HepG2 (cell line): ENCODE measurements around the gene NFATC1. TPM values are rescaled to one million over a fixed set of nuclear protein-coding genes. Genes with fewer than 3 reads are reported as not detected.

Experiments used
- E2F1 ChIP-seq: sonication (generic); formaldehyde crosslinking; IDR thresholded peaks from 2 replicates; pipeline ENCODE4 v1.5.0; 2020; ENCODE audit warnings: missing genetic modification reagents
- EEA1 ChIP-seq: sonication (generic); formaldehyde crosslinking; IDR thresholded peaks from 2 replicates; pipeline ENCODE4 v1.5.1; 2020; ENCODE audit warnings: mild to moderate bottlenecking, missing genetic modification reagents, borderline replicate concordance
- FOXC1 ChIP-seq: sonication (generic); formaldehyde crosslinking; IDR thresholded peaks from 2 replicates; pipeline ENCODE4 v1.8.0; 2022; ENCODE audit warnings: mild to moderate bottlenecking, missing genetic modification reagents, borderline replicate concordance
- HNF1A ChIP-seq, 2 experiments: sonication (generic) in 1 of 2; formaldehyde crosslinking in 1 of 2; IDR thresholded peaks; 2 replicates each; pipeline versions ENCODE4 v1.4.0 to v1.6.1; 2016 to 2020; ENCODE audit warnings: borderline replicate concordance in 1 of 2, low read depth in 1 of 2, mild to moderate bottlenecking in 1 of 2, missing genetic modification reagents in 1 of 2
- PHF21A ChIP-seq: sonication (generic); formaldehyde crosslinking; IDR thresholded peaks from 2 replicates; pipeline ENCODE4 v1.5.0; 2020; ENCODE audit warnings: mild to moderate bottlenecking, missing genetic modification reagents
- PTBP1 ChIP-seq: fragments of 200-400 bp; formaldehyde crosslinking; IDR thresholded peaks from 2 replicates; pipeline ENCODE4 v1.6.1; 2018; ENCODE audit warnings: low read length, low read depth; ENCODE audit not compliant: poor library complexity, severe bottlenecking
- REL ChIP-seq: sonication (generic); formaldehyde crosslinking; conservative IDR thresholded peaks from 2 replicates; pipeline ENCODE4 v1.8.0; 2022; ENCODE audit warnings: mild to moderate bottlenecking, missing genetic modification reagents, moderate library complexity
- TMF1 ChIP-seq: sonication (generic); formaldehyde crosslinking; IDR thresholded peaks from 2 replicates; pipeline ENCODE4 v1.8.1; 2022; ENCODE audit warnings: low read depth, missing genetic modification reagents
- ZFP90 ChIP-seq: sonication (generic); formaldehyde crosslinking; IDR thresholded peaks from 2 replicates; pipeline ENCODE4 v1.8.0; 2022; ENCODE audit warnings: missing genetic modification reagents, mild to moderate bottlenecking, inconsistent platforms, borderline replicate concordance
- ZNF530 ChIP-seq: sonication (generic); formaldehyde crosslinking; IDR thresholded peaks from 2 replicates; pipeline ENCODE4 v1.5.0; 2020; ENCODE audit warnings: low read depth, mild to moderate bottlenecking, missing genetic modification reagents
- ZNF619 ChIP-seq: sonication (generic); formaldehyde crosslinking; IDR thresholded peaks from 2 replicates; pipeline ENCODE4 v1.4.0; 2020; ENCODE audit warnings: mild to moderate bottlenecking, missing genetic modification reagents
- ZNF761 ChIP-seq: sonication (generic); formaldehyde crosslinking; conservative IDR thresholded peaks from 2 replicates; pipeline ENCODE4 v1.4.0; 2020; ENCODE audit warnings: mild to moderate bottlenecking, missing genetic modification reagents
- polyA plus RNA-seq, 8 experiments: library from polyadenylated mRNA; depleted of rRNA in 3 of 8; stranded (reverse) in 7 of 8; unstranded in 1 of 8; fragments of >200 nt; fragmentation: Illumina TruSeq in 4 of 8; extraction: Trizol in 4 of 8; gene quantifications; 2 replicates each; pipeline versions ENCODE4 v1.2.1 to v1.2.3, GENCODE V29; 2011 to 2016; ENCODE audit warnings: low read depth in 4 of 8, missing spikeins in 1 of 8, mixed read lengths in 1 of 8; ENCODE audit not compliant: insufficient read depth in 1 of 8
- total RNA-seq, 5 experiments: library from RNA; depleted of rRNA; stranded (reverse); fragments of >200 nt; fragmentation: Illumina TruSeq; extraction: Trizol; gene quantifications; 2 replicates each; pipeline ENCODE4 v1.2.3, GENCODE V29; 2016; ENCODE audit warnings: low read depth in 1 of 5

Gene NFATC1
- total and polyA plus RNA-seq, 2 of the 13 experiments (the other 11 are each of a cell fraction or from before 2014, with no cell fraction given), result not detected

- TF ChIP-seq HNF1A (IDR thresholded peaks at IDR 0.05; ENCODE audit: low read depth) (no peak), HNF1A (CRISPR knock-in tag; IDR thresholded peaks at IDR 0.05; ENCODE audit: borderline replicate concordance) (no peak), ZNF761 (CRISPR knock-in tag) (no peak), E2F1 (CRISPR knock-in tag) (no peak), REL (CRISPR knock-in tag) (no peak), EEA1 (no peak), TMF1 (CRISPR knock-in tag) (no peak), ZNF530 (CRISPR knock-in tag) (no peak), FOXC1 (CRISPR knock-in tag) (no peak), ZFP90 (no peak), PTBP1 (no peak), ZNF619 (CRISPR knock-in tag) (no peak), PHF21A (CRISPR knock-in tag) (no peak)
Observed at GRCh38 chr18:79575891-79576685, 180.4 kb downstream of the NFATC1 start (continued).
